Activated T-cell treated with anti-CD3 and anti-CD28 coated beads, Interleukin-2, amount 50 U/mL, for 1 hour (primary cell): ENCODE results near the gene CENPM.
"Not testable (repeated sequence)": the region's sequence is repeated elsewhere in the genome, so short reads cannot be mapped to it uniquely, and the experiment has no call there.

ENCODE experiments used
- DNase-seq: peaks from one replicate; pipeline ENCODE4 v3.0.0-alpha.2; 2020

CENPM gene

GRCh38 chr22:41966225-41966606 lies 19.3 kb upstream of the CENPM start:
- DNase-seq: no peak

DNA sequence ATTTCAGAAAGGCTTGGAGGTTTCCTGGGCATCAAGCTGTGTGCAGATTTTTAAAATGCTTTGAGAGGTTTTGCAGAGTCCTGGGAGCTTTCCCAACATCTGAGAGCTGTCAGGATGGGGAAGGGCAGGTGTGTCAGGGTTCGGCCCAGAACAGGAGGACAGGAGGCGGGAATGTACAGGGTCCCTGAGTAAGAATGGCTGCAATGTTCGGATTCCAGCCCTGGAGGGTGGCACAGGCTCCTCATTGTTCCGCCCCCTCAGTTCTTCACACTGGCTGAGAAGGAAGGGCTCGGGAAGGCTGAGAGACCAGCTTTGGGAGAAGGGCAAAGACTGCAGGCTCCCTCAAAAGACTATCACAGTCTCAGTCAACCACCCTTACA lies 17.1 kb upstream of the CENPM start:
- no peak for DNase-seq

DNA sequence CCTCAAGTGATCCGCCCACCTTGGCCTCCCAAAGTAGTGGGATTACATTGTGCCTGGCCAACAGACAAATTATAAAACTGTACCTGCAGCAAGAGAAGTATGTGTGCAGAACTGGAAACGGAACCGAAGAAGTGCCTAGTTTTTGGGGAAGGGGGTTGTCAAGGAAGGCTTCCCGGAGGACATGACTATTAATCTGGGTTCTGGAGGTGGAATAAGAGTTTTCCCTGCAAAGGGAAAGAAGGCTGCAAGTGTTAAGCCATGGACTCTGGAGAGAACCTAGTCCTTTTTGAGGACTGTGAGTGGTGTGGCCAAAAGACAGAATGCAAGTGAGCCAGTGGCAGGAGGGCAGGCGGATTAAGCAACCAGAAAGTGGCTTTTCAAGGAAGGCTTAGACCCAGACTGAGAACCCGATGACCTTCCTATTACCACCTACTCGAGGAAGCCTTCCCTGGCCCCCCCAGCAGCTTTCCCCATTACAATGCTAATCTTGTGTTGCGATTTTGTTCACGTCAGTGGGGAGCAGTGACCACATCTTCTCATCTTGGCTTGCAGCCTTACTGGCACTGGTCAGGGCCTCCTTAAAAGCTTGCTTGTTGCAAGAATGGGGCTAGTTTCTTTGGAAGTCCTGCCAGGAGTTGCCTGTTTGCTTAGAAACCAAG lies 16.6 kb upstream of the CENPM start:
- no peak for DNase-seq

DNA sequence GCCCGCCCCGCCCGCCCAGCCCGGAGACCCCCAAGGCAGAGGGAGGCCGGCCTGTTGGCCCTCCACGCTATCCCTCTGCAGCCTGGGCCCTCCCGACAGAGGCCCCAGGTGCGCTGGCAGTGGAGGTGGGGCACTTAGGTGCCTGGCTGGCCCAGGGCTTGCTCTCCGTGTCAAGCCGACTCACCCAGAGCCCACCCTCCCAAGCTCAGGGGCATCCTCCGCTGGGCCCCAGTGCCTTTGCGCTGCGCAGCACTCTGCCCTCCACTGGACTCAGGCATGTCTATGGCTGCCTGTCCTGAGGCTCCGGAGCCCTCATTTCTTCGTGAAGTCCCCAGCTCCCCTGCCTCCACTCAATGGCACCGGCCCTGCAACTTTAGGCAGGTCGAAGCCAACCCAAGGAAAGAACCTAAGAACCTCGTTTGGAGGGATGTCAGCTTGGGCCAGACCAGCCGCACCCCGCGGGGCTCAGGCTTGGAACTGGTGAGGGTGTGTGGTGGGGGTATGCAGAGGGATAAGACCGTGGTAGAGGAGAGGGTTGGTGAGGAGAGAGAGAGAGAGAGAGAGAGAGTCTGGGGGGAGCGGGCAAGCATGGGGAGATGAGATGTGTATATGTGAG lies 11.1 kb upstream of the CENPM start:
- DNase-seq: no peak

GRCh38 chr22:41952713-41953112 lies 5.8 kb upstream of the CENPM start:
- DNase-seq: no peak

DNA sequence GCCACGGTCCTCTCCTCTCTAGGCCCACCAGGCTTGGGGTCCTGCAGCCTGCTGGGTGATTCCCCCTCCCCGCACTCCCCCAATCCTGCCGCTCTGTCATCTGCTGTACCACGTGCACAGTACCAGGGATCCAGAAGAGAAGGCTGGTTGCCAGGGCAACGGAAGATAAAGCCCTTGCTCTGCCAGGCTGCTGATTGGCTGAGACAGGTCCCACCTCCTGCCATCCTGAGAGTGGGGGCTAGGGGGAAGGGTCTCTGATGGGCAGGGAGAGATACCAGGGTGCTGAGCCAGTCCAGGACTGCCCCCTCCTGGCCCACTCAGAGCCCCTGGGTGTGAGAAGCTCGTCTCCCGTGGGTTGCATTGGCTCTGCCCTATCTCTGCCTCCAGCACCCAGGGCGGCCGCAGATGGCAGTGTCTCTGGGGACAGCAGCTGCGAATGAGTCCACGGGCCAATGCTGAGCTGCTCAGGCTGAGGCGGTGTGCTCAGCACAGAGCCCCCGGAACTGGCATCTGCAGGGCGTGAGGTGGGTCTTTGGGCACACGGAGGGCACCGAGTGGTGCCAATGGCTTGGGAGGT lies 5.0 kb upstream of the CENPM start, which contains the start of gene SMIM45:
SMIM45 (plus strand) TSS at position 253 of the 577 bp plus-strand sequence.
- no peak for DNase-seq

DNA sequence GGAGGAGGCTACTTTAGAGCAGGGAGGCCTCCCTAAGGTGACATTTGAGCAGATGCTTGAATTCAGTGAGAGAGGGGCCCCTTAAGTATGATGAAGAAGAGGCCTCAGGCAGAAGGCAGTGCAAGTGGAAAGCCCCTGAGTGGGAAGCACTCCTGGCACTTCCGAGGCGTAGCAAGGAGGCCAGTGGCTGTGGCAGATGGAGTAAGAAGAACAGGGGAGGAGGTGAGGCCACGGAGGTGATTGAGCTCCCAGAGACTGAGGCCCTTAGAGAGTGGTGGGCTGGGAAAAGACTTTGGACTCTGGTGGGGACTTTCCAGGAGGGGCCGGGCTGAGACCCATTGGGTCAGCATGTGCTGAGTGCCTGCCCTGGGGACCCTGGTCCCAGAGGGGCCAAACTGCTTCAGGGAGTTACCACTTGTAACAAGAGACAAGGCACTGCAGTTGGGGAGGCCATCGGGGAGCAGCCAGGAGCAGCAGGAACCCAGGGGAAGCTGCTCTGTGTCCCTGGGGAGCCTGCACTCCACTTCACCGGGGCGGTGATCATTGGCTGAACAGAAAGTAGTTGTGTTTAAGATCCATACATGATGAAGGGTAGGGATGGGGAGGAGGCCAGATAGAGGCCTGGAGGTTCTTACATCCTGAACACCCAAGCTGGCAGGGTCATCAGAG lies 2.5 kb upstream of the CENPM start:
- no peak for DNase-seq

- DNase-seq: not testable (repeated sequence)
Observed at GRCh38 chr22:41948928-41949296, 2.0 kb upstream of the CENPM start.

- no peak for DNase-seq
Observed at GRCh38 chr22:41948142-41948541, 1.2 kb upstream of the CENPM start.

- DNase-seq: no peak
Observed at GRCh38 chr22:41947424-41948080, 600 bp upstream of the CENPM start.

DNA sequence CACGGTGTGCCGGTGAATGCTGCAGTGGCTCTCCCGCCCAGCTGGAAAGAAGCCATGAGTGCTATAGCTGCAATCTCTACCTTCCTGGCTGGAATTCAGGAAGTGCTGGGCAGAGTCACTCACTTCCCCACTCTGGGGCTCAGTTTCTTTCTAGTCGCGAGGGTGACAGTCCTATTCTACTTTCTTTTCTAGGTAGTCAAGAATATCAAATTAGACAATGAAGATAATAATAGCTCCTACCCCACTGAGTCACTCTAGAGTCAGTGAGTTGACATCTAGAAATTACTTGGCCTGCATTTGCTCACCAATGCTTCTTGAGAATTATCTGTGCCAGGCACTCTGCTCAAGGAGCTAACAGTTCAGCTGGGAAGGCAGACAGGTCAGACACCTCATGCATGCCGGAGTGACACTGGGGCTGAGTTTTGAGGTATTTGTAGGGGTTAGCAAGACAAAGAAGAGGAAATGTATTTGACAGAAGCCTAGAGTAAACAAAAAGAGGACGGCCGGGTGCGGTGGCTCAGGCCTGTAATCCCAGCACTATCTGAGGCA lies 3.2 kb downstream of the CENPM start:
- no peak for DNase-seq

- DNase-seq: peak; percentile 89
Observed at GRCh38 chr22:41940832-41941765, 5.9 kb downstream of the CENPM start.

GRCh38 chr22:41939981-41940831 lies 6.7 kb downstream of the CENPM start:
- DNase-seq: peak; percentile 90

- DNase-seq: no peak
Observed at GRCh38 chr22:41936894-41937169, 10.1 kb downstream of the CENPM start.

DNA sequence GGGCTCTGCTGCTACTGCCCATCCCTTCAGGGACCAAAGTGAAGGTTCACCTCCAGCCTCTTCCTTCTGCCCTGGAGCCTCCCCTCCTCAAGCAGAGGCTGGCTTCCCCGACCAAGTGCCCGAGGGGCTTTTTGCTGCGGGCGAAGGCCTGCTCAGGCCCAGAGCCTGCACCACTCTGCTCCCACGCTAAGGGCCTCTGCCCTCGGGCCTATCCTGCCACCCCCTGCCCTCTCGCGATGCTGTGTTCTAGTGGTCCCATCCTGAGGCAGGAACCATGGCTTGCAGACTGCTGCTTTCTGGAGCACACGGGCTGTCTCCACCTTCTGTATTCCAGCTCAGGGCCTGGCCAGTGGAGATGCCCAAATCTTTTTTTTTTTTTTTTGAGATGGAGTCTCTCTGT lies 11.4 kb downstream of the CENPM start:
- DNase-seq: no peak

DNA sequence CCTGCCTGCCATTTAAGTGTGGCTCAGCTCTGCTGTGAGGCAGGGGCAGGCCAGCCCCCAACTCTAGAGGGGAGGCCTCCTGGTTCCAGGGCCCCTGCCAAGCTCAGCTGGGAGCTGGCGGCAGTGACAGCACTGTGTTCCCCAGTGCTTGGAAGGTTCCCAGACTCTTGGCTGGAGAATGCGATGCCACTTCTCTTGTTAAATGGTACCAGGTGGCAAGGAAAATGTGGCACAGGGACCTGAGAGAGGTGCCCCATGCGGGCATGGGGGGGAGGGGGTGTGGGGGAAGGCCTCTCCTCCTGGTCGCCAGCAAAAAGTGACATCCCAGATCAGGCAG lies 12.0 kb downstream of the CENPM start:
- DNase-seq: no peak

DNA sequence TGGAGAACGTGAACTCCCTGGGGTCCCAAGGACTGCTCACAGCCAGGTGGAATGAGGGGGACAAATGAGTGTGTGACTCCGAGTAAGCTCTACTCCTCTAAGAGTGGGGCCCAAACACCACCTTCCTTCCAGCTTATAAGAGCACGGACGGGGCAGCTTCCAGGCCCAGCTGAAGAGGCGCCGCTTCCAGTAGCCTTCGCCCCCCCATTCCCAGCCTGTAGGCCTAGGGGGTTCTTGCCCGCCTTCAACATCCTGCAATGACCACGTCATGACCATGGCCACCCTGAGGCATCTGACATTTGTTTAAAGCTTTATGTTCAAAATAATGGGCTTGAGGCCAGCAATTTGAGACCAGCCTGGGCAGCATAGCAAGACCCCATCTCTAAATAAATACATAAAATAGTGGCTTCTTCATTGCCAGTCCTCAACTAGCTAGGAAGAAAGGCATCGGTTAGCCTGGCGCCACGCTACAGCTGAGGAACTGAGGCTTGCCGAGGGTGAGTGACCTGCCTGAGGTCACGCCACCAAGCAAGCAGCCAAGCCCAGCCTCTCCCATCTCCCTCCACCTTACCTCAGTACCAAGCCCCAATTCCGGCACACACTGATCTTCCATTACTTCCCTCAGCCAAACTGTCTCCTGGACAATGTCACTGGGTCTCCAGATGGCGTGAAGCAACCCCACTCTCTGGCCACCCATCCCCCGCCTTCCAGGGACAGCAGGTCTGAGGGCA lies 12.5 kb downstream of the CENPM start:
- no peak for DNase-seq

DNA sequence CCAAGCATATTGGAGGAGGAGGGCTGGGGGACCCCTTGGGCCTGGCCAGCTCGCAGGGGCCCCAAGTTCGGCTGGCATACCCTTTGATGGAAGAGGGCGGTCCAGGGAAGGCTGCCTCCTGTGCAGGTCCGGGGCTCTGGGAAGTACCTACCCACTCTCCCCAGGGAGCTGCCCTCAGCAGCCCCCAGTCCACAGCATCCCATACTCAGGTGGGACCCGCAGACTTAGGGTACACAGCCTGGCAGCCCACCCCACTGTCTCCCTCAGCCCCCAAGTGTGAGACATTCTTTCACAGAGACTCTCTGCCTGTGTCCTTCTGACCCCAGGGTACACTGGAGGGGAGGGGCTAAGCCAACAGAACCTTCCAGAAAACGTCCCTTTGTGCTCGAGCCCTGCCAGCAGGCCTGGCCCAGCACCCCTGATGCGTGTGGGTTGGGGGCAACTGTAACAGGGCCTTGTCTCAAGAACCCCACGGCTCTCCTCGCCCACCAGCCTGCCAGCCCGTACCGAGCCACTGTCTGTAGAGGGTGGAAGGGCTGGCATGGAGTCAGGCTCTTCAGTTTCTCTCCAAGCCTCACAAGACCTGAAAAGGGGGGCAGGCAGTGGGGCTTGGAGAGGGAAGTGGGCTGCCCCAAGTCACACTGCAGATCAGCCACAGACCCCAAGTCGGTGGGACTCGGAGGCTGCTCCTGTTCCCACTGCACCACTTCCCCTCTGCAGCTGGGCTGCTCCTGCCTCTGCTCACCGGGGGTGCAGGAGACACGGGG lies 13.4 kb downstream of the CENPM start:
- no peak for DNase-seq

DNA sequence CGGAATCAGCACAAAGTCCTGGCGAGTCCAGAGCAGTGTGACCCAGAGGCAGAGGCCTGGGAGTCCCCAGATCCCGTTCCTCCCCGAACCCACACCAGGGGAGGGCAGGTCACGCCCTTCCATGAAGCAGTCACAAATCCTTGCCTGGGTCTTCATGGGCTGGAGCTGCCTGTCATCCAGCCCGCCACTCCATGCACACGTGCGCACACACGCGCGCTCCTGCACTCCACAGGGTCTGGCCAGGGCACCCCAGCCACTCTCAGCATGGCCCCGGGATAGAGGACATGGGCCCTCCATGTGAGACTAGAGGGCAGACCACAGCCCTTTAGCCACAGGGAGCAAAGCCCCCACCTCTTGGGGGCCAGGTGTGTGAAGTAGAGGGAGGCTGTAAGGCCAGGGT lies 14.6 kb downstream of the CENPM start:
- DNase-seq: no peak

DNA sequence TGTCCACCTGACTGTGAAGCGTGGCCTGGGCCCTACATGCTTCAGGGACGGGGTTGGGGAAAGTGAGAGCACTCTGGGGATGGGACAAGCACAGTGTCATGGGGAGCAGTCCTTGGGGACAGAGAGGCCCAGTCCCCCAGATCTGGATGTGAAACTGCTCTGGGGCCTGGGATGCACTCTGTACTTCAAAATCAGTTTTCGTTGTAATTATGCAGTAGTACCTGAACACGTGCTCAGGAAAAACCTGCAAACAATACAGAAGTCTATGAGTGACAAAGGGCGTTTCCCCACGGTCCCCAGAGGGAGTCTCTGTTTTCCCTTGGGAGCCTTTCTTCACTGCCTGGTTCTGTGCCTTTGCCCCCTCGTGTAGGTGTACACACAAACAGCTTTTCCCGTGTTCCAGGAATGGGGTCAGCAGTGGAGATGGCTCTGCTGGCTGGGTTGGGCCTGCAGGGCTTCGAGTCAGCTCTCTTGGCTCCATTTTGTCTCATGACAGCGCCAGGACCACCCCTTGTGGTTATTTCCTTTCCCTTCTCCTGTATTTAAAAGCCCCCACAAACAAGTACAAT lies 15.2 kb downstream of the CENPM start:
- DNase-seq: no peak
